Neutrophil (primary cell): ENCODE results near the gene SALL2.

Source experiments
- H3K27ac ChIP-seq: fragments of 200-600 bp; sonication (generic); 2 replicates; pipeline ENCODE4 v1.5.1; 2016; ENCODE audit warnings: mild to moderate bottlenecking, moderate library complexity
- H3K27me3 ChIP-seq: fragments of 200-600 bp; sonication (generic); 2 replicates; pipeline ENCODE4 v1.6.0; 2016; ENCODE audit warnings: mild to moderate bottlenecking
- H3K36me3 ChIP-seq: fragments of 200-600 bp; sonication (generic); 2 replicates; pipeline ENCODE4 v1.5.1; 2017
- H3K4me1 ChIP-seq, 2 experiments: fragments of 200-600 bp in 1 of 2; sonication (generic) in 1 of 2; 1 replicate in 1 of 2; 2 replicates in 1 of 2; pipeline versions ENCODE4 v1.5.1 to v1.6.1; 2013 to 2016; ENCODE audit warnings: low read depth in 1 of 2, low read length in 1 of 2, mild to moderate bottlenecking in 1 of 2, moderate library complexity in 1 of 2; ENCODE audit not compliant: control insufficient read depth in 1 of 2, insufficient read depth in 1 of 2
- H3K4me3 ChIP-seq, 2 experiments: fragments of 200-600 bp in 1 of 2; sonication (generic) in 1 of 2; 1 replicate in 1 of 2; 2 replicates in 1 of 2; pipeline ENCODE4 v1.5.1; 2013 to 2016; ENCODE audit warnings: low read depth in 1 of 2, low read length in 1 of 2, mild to moderate bottlenecking in 1 of 2, moderate library complexity in 1 of 2
- H3K9me3 ChIP-seq: fragments of 200-600 bp; sonication (generic); 2 replicates; pipeline ENCODE4 v1.5.1; 2016
- CTCF ChIP-seq: fragments of 200-600 bp; sonication (generic); IDR thresholded peaks from 2 replicates; pipeline ENCODE4 v1.5.1; 2016; ENCODE audit warnings: antibody characterized with exemption

SALL2 gene

GRCh38 chr14:21506557-21506956, 19.6 kb downstream of the SALL2 start:
- TF ChIP-seq CTCF, result no peak
- no peak overlapping the region for H3K4me3 ChIP-seq
- peaks cover 14 to 17% of the 10 kb centered on the region in 2 experiments for H3K4me1 ChIP-seq
- no peaks in the 10 kb centered on the region for H3K9me3 ChIP-seq
- H3K27me3 ChIP-seq, result no peaks in the 10 kb centered on the region
- H3K36me3 ChIP-seq, result peaks cover 31% of the 10 kb centered on the region
- no peak overlapping the region for H3K27ac ChIP-seq

GRCh38 chr14:21505012-21505553, 21.1 kb downstream of the SALL2 start:
- H3K27me3 ChIP-seq, result no peaks in the 10 kb centered on the region
- H3K9me3 ChIP-seq, result no peaks in the 10 kb centered on the region
- no peak overlapping the region for H3K27ac ChIP-seq
- H3K36me3 ChIP-seq, result peaks cover 46% of the 10 kb centered on the region
- H3K4me1 ChIP-seq, result peaks cover 7 to 9% of the 10 kb centered on the region in 2 experiments
- TF ChIP-seq CTCF, result no peak
- H3K4me3 ChIP-seq, result no peak overlapping the region

- Histone ChIP-seq H3K4me1 (no peaks in the 10 kb centered on the region), H3K36me3 (peaks cover 63% of the 10 kb centered on the region), H3K27me3 (no peaks in the 10 kb centered on the region), H3K9me3 (no peaks in the 10 kb centered on the region), H3K27ac (no peak overlapping the region), H3K4me3 (no peak overlapping the region)
- TF ChIP-seq CTCF, result no peak
These were observed 22.8 kb downstream of the SALL2 start for GRCh38 chr14:21503376-21503775.

- no peak for TF ChIP-seq CTCF
- Histone ChIP-seq H3K27ac (no peak overlapping the region), H3K9me3 (no peaks in the 10 kb centered on the region), H3K36me3 (peaks cover 71% of the 10 kb centered on the region), H3K4me3 (no peak overlapping the region), H3K27me3 (no peaks in the 10 kb centered on the region), H3K4me1 (no peaks in the 10 kb centered on the region)
These were observed 24.6 kb downstream of the SALL2 start for GRCh38 chr14:21501568-21501967.

GRCh38 chr14:21498540-21499526, 27.3 kb downstream of the SALL2 start:
- TF ChIP-seq CTCF, result no peak
- Histone ChIP-seq H3K36me3 (peaks cover 98% of the 10 kb centered on the region), H3K27me3 (no peaks in the 10 kb centered on the region), H3K9me3 (no peaks in the 10 kb centered on the region), H3K4me1 (peaks cover 6 to 7% of the 10 kb centered on the region in 2 experiments), H3K27ac (no peak overlapping the region), H3K4me3 (no peak overlapping the region)
